ENCODE measurements around the gene ACP5.

GRCh38 chr19:11539495-11540365 is 37.7 kb downstream of the ACP5 start:
- no peak for TF ChIP-seq POLR2A (IDR thresholded peaks at IDR 0.05)
- no peak for TF ChIP-seq CTCF (IDR thresholded peaks at IDR 0.05)

Measured in adrenal gland (tissue), 5 donors.